ENCODE measurements around the gene NLRP6. TPM values are rescaled to one million over a fixed set of nuclear protein-coding genes. Genes with fewer than 3 reads are reported as not detected.

NLRP6 gene
- total and polyA plus RNA-seq, 8 donors = 0.06 to 1.5 (median 0.17) TPM; not detected in 4

- no peaks in the 10 kb centered on the region for H3K4me1 ChIP-seq
- intact Hi-C loops (cut with DNase I) = no loop called here
- peaks cover 0 to 32% of the 10 kb centered on the region in 2 donors for H3K36me3 ChIP-seq
- DNase-seq = no peak
- no peak overlapping the region for H3K27ac ChIP-seq
- no peak overlapping the region for H3K4me3 ChIP-seq
- H3K9me3 ChIP-seq = no peaks in the 10 kb centered on the region
- ATAC-seq = no peak
- H3K27me3 ChIP-seq = no peaks in the 10 kb centered on the region
- TF ChIP-seq, protein P1, sequence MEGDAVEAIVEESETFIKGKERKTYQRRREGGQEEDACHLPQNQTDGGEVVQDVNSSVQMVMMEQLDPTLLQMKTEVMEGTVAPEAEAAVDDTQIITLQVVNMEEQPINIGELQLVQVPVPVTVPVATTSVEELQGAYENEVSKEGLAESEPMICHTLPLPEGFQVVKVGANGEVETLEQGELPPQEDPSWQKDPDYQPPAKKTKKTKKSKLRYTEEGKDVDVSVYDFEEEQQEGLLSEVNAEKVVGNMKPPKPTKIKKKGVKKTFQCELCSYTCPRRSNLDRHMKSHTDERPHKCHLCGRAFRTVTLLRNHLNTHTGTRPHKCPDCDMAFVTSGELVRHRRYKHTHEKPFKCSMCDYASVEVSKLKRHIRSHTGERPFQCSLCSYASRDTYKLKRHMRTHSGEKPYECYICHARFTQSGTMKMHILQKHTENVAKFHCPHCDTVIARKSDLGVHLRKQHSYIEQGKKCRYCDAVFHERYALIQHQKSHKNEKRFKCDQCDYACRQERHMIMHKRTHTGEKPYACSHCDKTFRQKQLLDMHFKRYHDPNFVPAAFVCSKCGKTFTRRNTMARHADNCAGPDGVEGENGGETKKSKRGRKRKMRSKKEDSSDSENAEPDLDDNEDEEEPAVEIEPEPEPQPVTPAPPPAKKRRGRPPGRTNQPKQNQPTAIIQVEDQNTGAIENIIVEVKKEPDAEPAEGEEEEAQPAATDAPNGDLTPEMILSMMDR (IDR thresholded peaks at IDR 0.05) = no peak
Measured at GRCh38 chr11:255816-256215, 22.4 kb upstream of the NLRP6 start.

- H3K36me3 ChIP-seq = peaks cover 0 to 18% of the 10 kb centered on the region in 2 donors
- no peaks in the 10 kb centered on the region for H3K27me3 ChIP-seq
- no peaks in the 10 kb centered on the region for H3K9me3 ChIP-seq
- no peak overlapping the region for H3K27ac ChIP-seq
- ATAC-seq (no peak), DNase-seq (no peak)
- TF ChIP-seq, protein P1 (IDR thresholded peaks at IDR 0.05) = no peak
- intact Hi-C loops (cut with DNase I) = no loop called here
- H3K4me3 ChIP-seq = no peak overlapping the region
- H3K4me1 ChIP-seq = no peaks in the 10 kb centered on the region
Measured at GRCh38 chr11:256952-257737, 21.1 kb upstream of the NLRP6 start.

DNA sequence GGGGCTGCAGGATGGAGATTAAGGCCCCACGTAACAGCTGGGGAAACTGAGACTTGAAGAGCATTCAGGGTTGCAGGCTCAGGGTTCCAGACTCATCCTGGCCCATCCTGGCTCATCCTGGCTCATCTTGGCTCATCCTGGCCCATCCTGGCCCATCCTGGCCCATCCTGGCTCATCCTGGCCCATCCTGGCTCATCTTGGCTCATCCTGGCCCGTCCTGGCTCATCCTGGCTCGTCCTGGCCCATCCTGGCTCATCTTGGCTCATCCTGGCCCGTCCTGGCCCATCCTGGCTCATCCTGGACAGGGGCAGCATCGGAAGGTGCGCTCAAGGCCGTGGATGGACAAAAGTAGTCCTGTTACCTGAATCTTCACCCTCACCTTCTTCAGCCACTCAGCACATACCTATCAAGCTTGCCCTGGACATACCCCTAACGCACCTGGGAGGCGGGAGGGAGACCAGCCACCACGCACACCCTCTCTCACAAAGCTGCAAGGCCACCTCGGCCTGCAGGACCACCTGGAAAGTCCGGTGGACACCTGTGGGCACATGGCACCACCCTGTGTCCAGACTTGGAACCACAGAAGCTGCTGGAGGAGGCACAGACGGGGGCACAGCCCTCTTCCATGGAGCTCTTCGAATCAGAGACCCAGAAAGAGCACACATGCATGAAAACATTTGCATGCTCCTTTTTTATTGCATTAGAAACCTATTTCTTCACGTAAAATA, 20.3 kb upstream of the NLRP6 start:
- TF ChIP-seq, protein P1 (IDR thresholded peaks at IDR 0.05) = no peak
- no peak for ATAC-seq
- Histone ChIP-seq H3K4me3 (no peak overlapping the region), H3K4me1 (no peaks in the 10 kb centered on the region), H3K27ac (no peak overlapping the region), H3K36me3 (peaks cover 0 to 11% of the 10 kb centered on the region in 2 donors), H3K9me3 (no peaks in the 10 kb centered on the region), H3K27me3 (no peaks in the 10 kb centered on the region)
- intact Hi-C loops (cut with DNase I) = no loop called here
- no peak for DNase-seq

DNA sequence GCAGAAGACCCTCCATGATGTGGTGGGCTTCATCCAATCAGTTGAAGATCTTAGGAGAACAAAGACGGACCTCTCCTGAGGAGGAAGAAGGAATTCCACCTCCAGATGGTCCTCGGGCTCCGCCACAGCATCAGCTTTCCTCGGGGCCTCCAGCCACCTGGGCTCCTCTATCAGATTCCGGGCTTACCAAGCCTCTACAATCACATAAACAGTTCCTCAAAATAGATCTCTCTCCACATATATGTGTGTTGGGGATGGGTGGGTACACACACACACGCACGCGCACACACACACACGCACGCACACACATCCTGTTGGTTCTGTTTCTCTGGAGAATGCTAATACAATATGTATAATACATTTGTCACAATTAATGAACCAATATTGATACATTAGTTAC, 18.8 kb upstream of the NLRP6 start:
- TF ChIP-seq, protein P1 (IDR thresholded peaks at IDR 0.05) = no peak
- no peak overlapping the region for H3K4me3 ChIP-seq
- intact Hi-C loops (cut with DNase I) = no loop called here
- no peaks in the 10 kb centered on the region for H3K4me1 ChIP-seq
- no peak overlapping the region for H3K27ac ChIP-seq
- no peaks in the 10 kb centered on the region for H3K27me3 ChIP-seq
- no peaks in the 10 kb centered on the region for H3K9me3 ChIP-seq
- DNase-seq (no peak), ATAC-seq (no peak)
- H3K36me3 ChIP-seq = no peaks in the 10 kb centered on the region

DNA sequence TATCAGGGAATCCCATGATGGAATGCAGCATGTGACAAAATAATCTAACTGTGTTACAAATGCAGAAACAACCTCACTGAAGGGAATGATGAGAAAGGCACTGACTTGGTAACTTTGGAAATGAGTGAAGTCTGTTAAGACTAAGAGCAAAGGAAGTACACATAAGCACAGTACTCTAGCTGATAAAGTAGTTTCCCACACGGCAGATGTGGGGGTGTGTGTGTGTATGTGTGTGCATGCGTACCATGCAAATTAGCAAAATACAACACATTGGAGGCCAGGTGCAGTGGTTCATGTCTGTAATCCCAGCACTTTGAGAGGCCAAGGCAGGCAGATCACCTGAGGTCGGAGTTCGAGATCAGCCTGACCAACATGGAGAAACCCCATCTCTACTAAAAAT, 16.6 kb upstream of the NLRP6 start:
- H3K4me1 ChIP-seq = no peaks in the 10 kb centered on the region
- intact Hi-C loops (cut with DNase I) = no loop called here
- DNase-seq (no peak), ATAC-seq (no peak)
- no peak overlapping the region for H3K27ac ChIP-seq
- H3K9me3 ChIP-seq = peaks cover 0 to 5% of the 10 kb centered on the region in 2 donors
- H3K4me3 ChIP-seq = no peak overlapping the region
- H3K27me3 ChIP-seq = no peaks in the 10 kb centered on the region
- no peaks in the 10 kb centered on the region for H3K36me3 ChIP-seq
- TF ChIP-seq, protein P1 (IDR thresholded peaks at IDR 0.05) = no peak

All from left lung (tissue), 10 donors.